IMR-90 (cell line): Measurements from ENCODE around the gene MEGF6. TPM values are rescaled to one million over a fixed set of nuclear protein-coding genes. Genes with fewer than 3 reads are reported as not detected.

Source experiments
- ATAC-seq: fragments of 200-7000 bp; cut with Tn5 transposase; 2 replicates; pipeline ENCODE4 v1.9.1; 2020; ENCODE audit warnings: low read depth, mild to moderate bottlenecking, moderate library complexity
- BruUV-seq: library from RNA; stranded (reverse); fragments of 400-500 nt; replicated peaks from 2 replicates; lab custom pipeline; 2021; lab: Mats Ljungman, UMichigan
- CTCF ChIA-PET: fragments of 300-600 bp; formaldehyde crosslinking; extraction: SDS; loops from one replicate; lab custom pipeline; 2021; ENCODE audit warnings: antibody characterized with exemption; lab: Yijun Ruan, JAX
- POLR2A ChIA-PET: fragments of 300-600 bp; sonication (Branson Sonifier 250); formaldehyde crosslinking; loops from one replicate; lab custom pipeline; 2022; ENCODE audit warnings: antibody characterized with exemption; ENCODE audit not compliant: unreplicated experiment; lab: Charles Lee
- DNase-seq: peaks from one replicate; pipeline ENCODE4 v3.0.0; 2013
- H2AFZ ChIP-seq: replicated peaks from 2 replicates; pipeline ENCODE3; 2013; ENCODE audit warnings: low read length, mild to moderate bottlenecking; ENCODE audit not compliant: poor library complexity
- H2AK5ac ChIP-seq: 2 replicates; pipeline ENCODE4 v1.6.1; 2013; ENCODE audit warnings: low read depth, low read length, inconsistent platforms
- H2AK9ac ChIP-seq: replicated peaks from 2 replicates; pipeline ENCODE3; 2013; ENCODE audit warnings: mild to moderate bottlenecking, low read depth, low read length, moderate library complexity; ENCODE audit not compliant: poor library complexity
- H2BK120ac ChIP-seq: 2 replicates; pipeline ENCODE4 v1.6.1; 2013; ENCODE audit warnings: low read depth, low read length, inconsistent platforms
- H2BK15ac ChIP-seq: 3 replicates; pipeline ENCODE4 v1.6.1; 2013; ENCODE audit warnings: low read depth, low read length, inconsistent platforms
- H2BK20ac ChIP-seq: 2 replicates; pipeline ENCODE4 v1.6.1; 2013; ENCODE audit warnings: low read depth, mild to moderate bottlenecking, inconsistent platforms, low read length, moderate library complexity
- H2BK5ac ChIP-seq: 2 replicates; pipeline ENCODE4 v1.6.1; 2013; ENCODE audit warnings: mild to moderate bottlenecking, low read depth, low read length, inconsistent platforms; ENCODE audit not compliant: poor library complexity, severe bottlenecking
- H3K14ac ChIP-seq: replicated peaks from 2 replicates; pipeline ENCODE4 v1.6.1; 2013; ENCODE audit warnings: low read depth, low read length, inconsistent platforms
- H3K18ac ChIP-seq: 2 replicates; pipeline ENCODE4 v1.6.1; 2013; ENCODE audit warnings: low read depth, low read length, control low read depth
- H3K23ac ChIP-seq: 2 replicates; pipeline ENCODE4 v1.6.1; 2013; ENCODE audit warnings: low read depth, low read length, inconsistent platforms
- H3K27ac ChIP-seq: 2 replicates; pipeline ENCODE4 v1.5.1; 2013; ENCODE audit warnings: mild to moderate bottlenecking, control low read depth, low read length; ENCODE audit not compliant: insufficient read depth
- H3K27me3 ChIP-seq: 2 replicates; pipeline ENCODE4 v1.6.1; 2013; ENCODE audit warnings: low read length; ENCODE audit not compliant: control insufficient read depth, insufficient read depth
- H3K36me3 ChIP-seq: 2 replicates; pipeline ENCODE4 v1.6.1; 2013; ENCODE audit warnings: low read length, mixed read lengths; ENCODE audit not compliant: control insufficient read depth, insufficient read depth
- H3K4ac ChIP-seq: 2 replicates; pipeline ENCODE4 v1.6.1; 2013; ENCODE audit warnings: low read depth, low read length, inconsistent platforms
- H3K4me1 ChIP-seq: 2 replicates; pipeline ENCODE4 v1.6.1; 2013; ENCODE audit warnings: low read length, mixed read lengths; ENCODE audit not compliant: control insufficient read depth, insufficient read depth
- H3K4me2 ChIP-seq: 2 replicates; pipeline ENCODE4 v1.6.1; 2013; ENCODE audit warnings: low read depth, mild to moderate bottlenecking, control low read depth, low read length, moderate library complexity
- H3K4me3 ChIP-seq: 2 replicates; pipeline ENCODE4 v1.5.1; 2013; ENCODE audit warnings: low read depth, mild to moderate bottlenecking, control low read depth, low read length, moderate library complexity; ENCODE audit not compliant: insufficient read depth
- H3K56ac ChIP-seq: 2 replicates; pipeline ENCODE4 v1.6.1; 2013; ENCODE audit warnings: low read length, inconsistent platforms; ENCODE audit not compliant: insufficient read depth; ENCODE audit errors: extremely low read depth
- H3K79me1 ChIP-seq, 2 experiments: 2 replicates each; pipeline ENCODE4 v1.6.1; 2013; ENCODE audit warnings: low read length in 2 of 2, inconsistent platforms in 1 of 2, low read depth in 1 of 2
- H3K9ac ChIP-seq: 2 replicates; pipeline ENCODE4 v1.6.1; 2013; ENCODE audit warnings: low read depth, low read length, control low read depth
- H3K9me1 ChIP-seq: 2 replicates; pipeline ENCODE4 v1.6.1; 2013; ENCODE audit warnings: low read length, inconsistent platforms; ENCODE audit not compliant: insufficient read depth
- H3K9me3 ChIP-seq: 2 replicates; pipeline ENCODE4 v1.6.1; 2013; ENCODE audit warnings: low read length; ENCODE audit not compliant: control insufficient read depth, insufficient read depth
- H4K20me1 ChIP-seq: 2 replicates; pipeline ENCODE4 v1.6.1; 2013; ENCODE audit warnings: low read length, inconsistent platforms; ENCODE audit not compliant: insufficient read depth
- H4K5ac ChIP-seq: 2 replicates; pipeline ENCODE4 v1.6.1; 2013; ENCODE audit warnings: mild to moderate bottlenecking, low read depth, low read length, control low read depth
- H4K8ac ChIP-seq, 2 experiments: 2 replicates each; pipeline ENCODE4 v1.6.1; 2013; ENCODE audit warnings: low read depth in 2 of 2, low read length in 2 of 2, control low read depth in 1 of 2, inconsistent platforms in 1 of 2
- H4K91ac ChIP-seq: 2 replicates; pipeline ENCODE4 v1.6.1; 2013; ENCODE audit warnings: low read depth, low read length, inconsistent platforms; ENCODE audit not compliant: insufficient read depth
- BHLHE40 ChIP-seq: fragments of 150-350 bp; IDR thresholded peaks from 2 replicates; pipeline ENCODE4 v1.6.1; 2016; ENCODE audit warnings: mild to moderate bottlenecking, low read depth, low read length
- CEBPB ChIP-seq: IDR thresholded peaks from 2 replicates; pipeline ENCODE4 v1.6.1; 2012; ENCODE audit warnings: low read depth, low read length, improper control_type of control experiment
- ELK1 ChIP-seq: fragments of 150-350 bp; IDR thresholded peaks from 2 replicates; pipeline ENCODE4 v1.6.1; 2016; ENCODE audit warnings: low read depth, mild to moderate bottlenecking, low read length, moderate library complexity, borderline replicate concordance
- MAFK ChIP-seq: IDR thresholded peaks from 2 replicates; pipeline ENCODE4 v1.6.1; 2012; ENCODE audit warnings: low read depth, low read length, improper control_type of control experiment
- MXI1 ChIP-seq: IDR thresholded peaks from 2 replicates; pipeline ENCODE4 v1.6.1; 2012; ENCODE audit warnings: low read depth, mild to moderate bottlenecking, low read length, moderate library complexity, borderline replicate concordance
- NFE2L2 ChIP-seq: fragments of 150-350 bp; IDR thresholded peaks from 2 replicates; pipeline ENCODE4 v1.6.1; 2016; ENCODE audit warnings: low read depth, mild to moderate bottlenecking, low read length
- RFX5 ChIP-seq: IDR thresholded peaks from 2 replicates; pipeline ENCODE4 v1.8.0; 2012; ENCODE audit warnings: low read depth, mild to moderate bottlenecking, low read length, moderate library complexity
- USF2 ChIP-seq: fragments of 150-350 bp; IDR thresholded peaks from 2 replicates; pipeline ENCODE4 v1.6.1; 2017; ENCODE audit warnings: mild to moderate bottlenecking, antibody characterized with exemption, low read length, low read depth
- WGBS, 2 experiments: methylation state at CpG; one replicate each; pipeline versions ENCODE4 v1.1.5 to v1.1.7; 2013; ENCODE audit warnings: missing lambda C conversion rate in 2 of 2; ENCODE audit not compliant: insufficient read length in 1 of 2; ENCODE audit errors: extremely low coverage in 2 of 2; 5-methylcytosine and 5-hydroxymethylcytosine counted together
- dilution Hi-C: fragments of 300-500 bp; cut with HindIII; formaldehyde crosslinking; loops from one replicate; pipeline ENCODE4 v1.14.3; 2018; ENCODE audit warnings: low sequenced_read_pairs; ENCODE audit not compliant: unreplicated experiment
- in situ Hi-C: fragments of 300-500 bp; cut with MboI; formaldehyde crosslinking; loops from 3 replicates; pipeline ENCODE4 v1.14.3; 2019; ENCODE audit warnings: low sequenced_read_pairs, inconsistent platforms, mixed read lengths
- intact Hi-C: fragments of 100-400 bp; cut with micrococcal nuclease; formaldehyde crosslinking; loops from 2 replicates; pipeline ENCODE4 v1.10.0; 2022
- polyA plus RNA-seq, 3 experiments: library from polyadenylated mRNA; depleted of rRNA; stranded (reverse); fragments of >200 nt; gene quantifications; 2 replicates each; pipeline ENCODE4 v1.2.3, GENCODE V29; 2012; ENCODE audit warnings: low replicate concordance in 1 of 3
- total RNA-seq: library from RNA; depleted of rRNA; stranded (reverse); fragments of >200 nt; gene quantifications from 2 replicates; pipeline ENCODE4 v1.2.3, GENCODE V29; 2012

Gene MEGF6
- total and polyA plus RNA-seq, 2 of the 4 experiments (the other 2 are of a cell fraction) = 0.72 to 4.1 TPM

DNA sequence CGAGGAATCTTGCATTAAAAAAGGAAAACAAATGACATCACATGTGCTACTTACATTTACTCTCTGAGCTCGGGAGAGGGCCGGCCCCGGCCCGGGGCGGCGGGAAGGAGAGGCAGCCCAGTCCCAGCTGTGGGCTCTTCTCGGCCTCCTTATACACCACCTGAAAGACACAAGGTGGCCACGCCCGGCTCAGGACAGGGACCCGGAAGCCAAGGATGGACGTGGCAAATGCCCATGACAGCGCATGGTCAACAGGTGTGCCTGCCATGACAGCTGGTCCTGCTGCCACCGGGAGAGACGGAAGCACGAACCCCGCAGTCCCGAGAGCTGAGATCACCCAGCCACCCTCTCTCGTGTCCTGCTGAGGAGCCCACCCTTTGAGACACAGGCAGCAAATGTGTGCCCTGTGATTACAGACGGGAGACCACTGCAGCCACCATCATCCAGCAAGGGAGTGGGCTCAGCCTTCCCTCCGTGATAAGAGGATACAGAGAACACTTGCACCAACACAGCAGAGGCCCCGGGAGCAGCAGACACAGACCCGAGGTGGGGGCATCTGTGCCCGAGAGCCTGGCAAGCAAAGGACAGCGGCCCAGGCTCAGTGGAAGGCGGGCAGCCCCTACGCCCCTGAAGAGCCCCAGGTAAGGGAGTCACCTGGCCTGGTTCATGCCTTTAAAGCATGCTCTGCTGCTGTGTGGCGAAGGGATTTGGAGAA, 22.2 kb upstream of the MEGF6 start:
- no peak overlapping the region for H3K4me3 ChIP-seq
- ATAC-seq (no peak), DNase-seq (no peak)
- no peak overlapping the region for H3K4ac ChIP-seq
- no peak overlapping the region for H2AFZ ChIP-seq
- H4K8ac ChIP-seq = no peak overlapping the region
- ChIA-PET CTCF (no interaction called here), POLR2A (no interaction called here)
- H3K27me3 ChIP-seq = no peaks in the 10 kb centered on the region
- H3K79me1 ChIP-seq = no peaks in the 10 kb centered on the region
- H2BK5ac ChIP-seq = no peak overlapping the region
- TF ChIP-seq NFE2L2 (no peak), CEBPB (no peak), USF2 (no peak), RFX5 (no peak), MAFK (no peak), ELK1 (no peak), BHLHE40 (no peak), MXI1 (no peak)
- H4K91ac ChIP-seq = no peak overlapping the region
- H3K23ac ChIP-seq = no peak overlapping the region
- H3K14ac ChIP-seq = no peak overlapping the region
- no peak overlapping the region for H3K27ac ChIP-seq
- no peak overlapping the region for H2AK9ac ChIP-seq
- H3K9me3 ChIP-seq = no peaks in the 10 kb centered on the region
- no peak overlapping the region for H4K5ac ChIP-seq
- no TSS peak for BruUV-seq
- H4K20me1 ChIP-seq = no peaks in the 10 kb centered on the region; the same call in 1 of the 2 replicates
- H2AK5ac ChIP-seq = no peak overlapping the region
- H2BK20ac ChIP-seq = no peak overlapping the region
- no peak overlapping the region for H3K56ac ChIP-seq
- no peak overlapping the region for H3K18ac ChIP-seq
- intact Hi-C loops (no loop called here), in situ Hi-C loops (no loop called here), dilution Hi-C loops (no loop called here)
- no peak overlapping the region for H3K9ac ChIP-seq
- no peaks in the 10 kb centered on the region for H3K4me1 ChIP-seq
- H3K9me1 ChIP-seq = no peaks in the 10 kb centered on the region
- H2BK15ac ChIP-seq = no peak overlapping the region
- peaks cover 68% of the 10 kb centered on the region for H3K36me3 ChIP-seq
- WGBS, 2 experiments = 90% methylated on average over 15 of the region's 28 CpGs; no CpG with 5 or more reads in 1 of the 2 experiments
- H3K4me2 ChIP-seq = no peak overlapping the region
- H2BK120ac ChIP-seq = no peak overlapping the region
